A172 (cell line): ENCODE measurements around the gene ATP9B. TPM values are rescaled to one million over a fixed set of nuclear protein-coding genes. Genes with fewer than 3 reads are reported as not detected.
"Not testable (repeated sequence)": the region's sequence is repeated elsewhere in the genome, so short reads cannot be mapped to it uniquely, and the experiment has no call there.

Source experiments
- DNase-seq: peaks from one replicate; pipeline ENCODE4 v3.0.0-alpha.2; 2015; ENCODE audit warnings: low spot score
- total RNA-seq: library from RNA; depleted of rRNA; stranded (reverse); fragments of >200 nt; shearing (Covaris generic); gene quantifications from 2 replicates; pipeline ENCODE4 v1.2.3, GENCODE V29; 2014

Gene ATP9B
- total RNA-seq, 1 experiment from 2014 or later, result 8.0 TPM

DNA sequence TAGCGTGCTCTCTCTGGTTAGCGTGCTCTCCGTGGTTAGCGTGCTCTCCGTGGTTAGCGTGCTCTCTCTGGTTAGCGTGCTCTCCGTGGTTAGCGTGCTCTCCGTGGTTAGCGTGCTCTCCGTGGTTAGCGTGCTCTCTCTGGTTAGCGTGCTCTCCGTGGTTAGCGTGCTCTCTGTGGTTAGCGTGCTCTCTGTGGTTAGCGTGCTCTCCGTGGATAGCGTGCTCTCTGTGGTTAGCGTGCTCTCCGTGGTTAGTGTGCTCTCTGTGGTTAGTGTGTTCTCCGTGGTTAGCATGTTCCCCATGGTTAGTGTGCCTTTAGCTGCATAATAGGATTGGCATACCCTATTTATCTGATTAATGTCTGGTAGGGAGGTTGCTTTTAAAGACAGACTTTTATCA lies 258.7 kb downstream of the ATP9B start:
- DNase-seq, result not testable (repeated sequence)

DNA sequence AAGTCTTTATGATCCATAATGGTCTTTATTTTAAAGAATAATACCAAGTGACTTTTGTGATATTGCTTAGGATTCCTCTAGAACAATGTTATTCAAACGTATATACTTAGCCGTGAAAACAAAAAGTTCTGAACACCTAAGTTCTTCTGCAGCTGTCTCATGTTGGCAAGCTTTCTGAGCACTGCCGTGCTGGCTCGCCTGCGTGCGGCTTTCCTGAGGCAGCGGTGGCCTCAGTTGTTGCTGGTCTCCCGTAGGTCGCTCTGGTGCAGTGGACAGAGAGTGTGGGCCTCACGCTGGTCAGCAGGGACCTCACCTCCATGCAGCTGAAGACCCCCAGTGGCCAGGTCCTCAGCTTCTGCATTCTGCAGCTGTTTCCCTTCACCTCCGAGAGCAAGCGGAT lies 259.7 kb downstream of the ATP9B start:
- DNase-seq, result no peak

DNA sequence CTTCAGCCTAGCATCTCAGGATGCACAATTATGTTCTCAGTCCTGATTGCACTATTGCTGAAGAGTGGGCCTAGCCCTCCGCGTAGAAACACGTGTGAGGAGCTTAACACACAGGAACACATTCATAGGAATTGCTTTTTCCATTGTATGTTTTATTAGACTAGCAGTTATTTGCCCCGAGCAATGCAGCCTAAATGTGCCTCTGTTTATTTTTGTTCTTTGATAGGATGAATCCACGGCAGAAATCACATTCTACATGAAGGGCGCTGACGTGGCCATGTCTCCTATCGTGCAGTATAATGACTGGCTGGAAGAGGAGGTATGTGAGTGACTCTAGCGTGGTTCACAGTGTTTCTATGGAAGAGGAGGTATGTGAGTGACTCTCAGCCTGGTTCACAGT lies 260.6 kb downstream of the ATP9B start:
- DNase-seq, result no peak

DNA sequence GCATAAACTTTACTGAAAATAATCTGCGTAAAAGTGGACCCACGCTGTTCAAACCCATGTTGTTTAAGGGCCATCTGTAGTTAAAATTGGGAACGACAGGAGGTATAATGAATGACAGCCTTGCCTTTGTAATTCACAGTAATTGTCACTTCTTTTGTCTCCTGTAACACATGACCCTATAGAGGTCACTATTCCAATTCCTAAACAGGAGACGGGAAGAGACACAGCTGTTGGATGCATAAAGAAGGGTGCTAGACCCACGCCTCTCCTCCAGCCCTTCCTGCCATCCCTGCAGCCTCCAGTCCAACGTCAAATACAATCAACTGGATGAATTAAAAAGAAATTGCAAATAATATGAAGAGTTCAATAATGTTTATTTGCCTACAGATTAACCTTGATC lies 263.5 kb downstream of the ATP9B start:
- no peak for DNase-seq

DNA sequence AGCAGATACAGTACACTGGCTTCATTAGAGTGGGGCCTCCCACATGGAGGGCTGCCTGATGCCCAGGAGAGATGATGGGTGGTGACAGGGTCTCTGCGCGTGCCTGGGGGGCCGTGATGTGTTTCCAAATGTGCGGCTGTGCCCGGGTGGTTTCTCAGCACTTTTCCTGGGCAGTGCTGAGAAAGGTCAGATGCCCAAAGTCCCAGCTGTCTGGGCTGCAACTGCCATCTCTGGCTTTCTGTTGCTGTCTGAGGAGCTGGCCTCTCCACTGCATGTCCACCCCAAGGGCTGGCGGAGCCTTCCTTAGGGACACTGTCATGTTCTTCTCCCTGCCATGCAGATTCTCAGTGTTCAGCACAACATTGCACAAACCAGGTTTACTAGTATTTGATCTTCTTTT lies 263.9 kb downstream of the ATP9B start:
- no peak for DNase-seq

DNA sequence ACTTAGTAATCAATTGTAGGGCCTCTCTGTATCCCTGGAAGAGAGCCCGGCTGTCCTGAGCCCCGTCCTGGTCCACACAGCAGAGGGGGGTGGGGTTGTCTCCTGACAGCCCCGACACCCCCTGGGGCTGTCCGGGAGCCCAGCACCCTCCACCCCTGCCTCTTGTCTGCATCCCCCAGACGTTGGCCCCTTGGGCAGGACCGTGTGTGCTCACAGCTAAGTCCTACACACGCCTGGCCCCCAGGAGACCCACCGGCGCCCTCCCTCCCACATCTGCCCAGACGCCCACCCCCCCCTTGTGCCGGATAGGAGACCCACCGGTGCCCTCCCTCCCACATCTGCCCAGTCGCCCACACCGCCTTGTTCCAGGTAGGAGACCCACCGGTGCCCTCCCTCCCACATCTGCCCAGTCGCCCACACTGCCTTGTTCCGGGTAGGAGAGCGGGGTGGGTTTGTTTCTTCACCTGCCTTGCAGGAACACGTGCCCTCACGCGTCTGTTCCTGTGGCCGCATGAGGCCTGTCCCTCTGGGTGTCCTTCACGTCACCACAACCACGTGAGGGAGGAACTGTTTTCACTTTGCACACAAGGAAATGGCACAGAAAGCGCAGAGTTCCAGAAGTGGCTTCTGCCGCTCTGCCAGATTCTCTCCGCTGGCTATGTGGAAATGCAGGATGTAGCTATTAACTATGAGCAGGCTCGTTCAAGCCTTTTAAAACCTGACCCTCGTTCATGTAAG lies 265.5 kb downstream of the ATP9B start:
- no peak for DNase-seq

GRCh38 chr18:79335833-79336360 lies 266.7 kb downstream of the ATP9B start:
- DNase-seq, result no peak

- no peak for DNase-seq
Measured at GRCh38 chr18:79336556-79337142, 267.5 kb downstream of the ATP9B start.

GRCh38 chr18:79337184-79337583 lies 268.0 kb downstream of the ATP9B start:
- DNase-seq, result no peak

DNA sequence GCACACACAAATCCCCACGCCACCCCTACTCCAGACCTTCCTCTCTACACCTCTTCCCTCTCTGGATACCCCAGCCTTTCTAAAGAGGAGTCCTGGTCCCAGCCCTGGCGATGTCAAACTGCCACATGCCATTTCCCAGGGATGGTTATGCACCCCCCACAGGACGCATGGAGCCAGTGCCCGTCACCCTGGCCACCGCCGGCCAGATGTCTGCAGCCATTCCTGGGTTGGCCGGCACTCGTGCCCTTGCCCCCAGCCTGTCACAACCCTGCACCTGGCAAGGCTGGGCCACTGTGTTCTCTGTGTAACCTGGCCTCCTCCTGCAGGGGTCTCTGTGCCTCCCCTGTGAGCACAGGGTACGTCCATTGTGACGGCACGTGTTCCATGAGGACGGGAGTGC lies 268.4 kb downstream of the ATP9B start:
- DNase-seq, result no peak

GRCh38 chr18:79339094-79339908 lies 270.1 kb downstream of the ATP9B start:
- no peak for DNase-seq

GRCh38 chr18:79343567-79344207 lies 274.5 kb downstream of the ATP9B start:
- DNase-seq, result no peak

DNA sequence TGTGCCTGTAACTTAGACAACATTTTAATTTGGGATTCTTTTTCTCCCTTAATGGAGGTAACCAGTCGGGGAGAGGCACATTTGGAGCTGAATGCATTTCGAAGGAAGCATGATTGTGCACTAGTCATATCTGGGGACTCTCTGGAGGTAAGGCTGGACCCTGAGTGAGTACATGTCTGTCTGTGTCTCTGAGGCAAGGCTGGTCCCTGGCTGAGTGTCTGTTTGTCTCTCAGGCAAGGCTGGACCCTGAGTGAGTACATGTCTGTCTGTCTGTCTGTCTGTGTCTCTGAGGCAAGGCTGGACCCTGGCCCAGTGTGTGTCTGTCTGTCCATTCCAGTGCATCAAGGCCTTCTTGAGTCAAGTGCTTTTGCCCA lies 275.0 kb downstream of the ATP9B start:
- no peak for DNase-seq

- no peak for DNase-seq
Measured at GRCh38 chr18:79345366-79345765, 276.2 kb downstream of the ATP9B start.

- DNase-seq, result no peak
Measured at GRCh38 chr18:79345981-79346380, 276.8 kb downstream of the ATP9B start.

GRCh38 chr18:79348066-79348465 lies 278.9 kb downstream of the ATP9B start:
- DNase-seq, result no peak

DNA sequence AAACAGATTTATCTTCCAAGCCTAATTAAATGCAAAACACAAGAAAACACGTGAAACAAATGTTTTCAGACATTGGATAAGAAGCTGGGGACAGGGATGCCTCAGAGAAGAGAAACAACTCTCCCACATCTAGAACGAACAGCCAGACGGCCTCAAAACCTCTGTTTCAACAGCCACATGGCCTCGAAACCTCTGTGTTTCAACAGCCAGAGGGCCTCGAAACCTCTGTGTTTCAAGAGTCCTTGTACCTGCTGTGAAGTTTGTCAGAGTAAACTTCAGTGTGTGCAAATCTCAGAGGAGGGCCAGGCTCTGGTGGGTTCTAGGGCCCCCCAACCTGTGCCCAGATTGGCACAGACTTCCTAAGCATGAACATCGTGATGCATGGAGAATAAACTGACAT lies 283.2 kb downstream of the ATP9B start:
- DNase-seq, result no peak

DNA sequence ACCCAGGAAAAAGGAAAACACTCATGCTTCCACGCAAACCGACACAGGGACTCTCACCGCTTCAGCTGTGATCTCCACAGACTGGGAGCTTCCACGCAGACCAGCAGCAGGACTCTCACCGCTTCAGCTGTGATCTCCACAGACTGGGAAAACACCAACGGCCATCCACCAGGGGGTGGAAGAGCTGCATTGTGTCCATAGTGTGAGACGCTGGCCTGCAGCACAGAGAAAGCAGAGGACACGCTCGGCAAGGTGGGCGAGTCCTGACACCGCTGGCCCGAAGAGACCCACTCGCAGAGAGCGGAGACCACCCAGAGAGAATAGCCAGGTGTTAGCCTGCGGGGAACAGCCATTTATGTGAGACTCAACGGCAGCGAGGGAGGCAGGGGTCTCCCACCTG lies 284.1 kb downstream of the ATP9B start:
- no peak for DNase-seq

DNA sequence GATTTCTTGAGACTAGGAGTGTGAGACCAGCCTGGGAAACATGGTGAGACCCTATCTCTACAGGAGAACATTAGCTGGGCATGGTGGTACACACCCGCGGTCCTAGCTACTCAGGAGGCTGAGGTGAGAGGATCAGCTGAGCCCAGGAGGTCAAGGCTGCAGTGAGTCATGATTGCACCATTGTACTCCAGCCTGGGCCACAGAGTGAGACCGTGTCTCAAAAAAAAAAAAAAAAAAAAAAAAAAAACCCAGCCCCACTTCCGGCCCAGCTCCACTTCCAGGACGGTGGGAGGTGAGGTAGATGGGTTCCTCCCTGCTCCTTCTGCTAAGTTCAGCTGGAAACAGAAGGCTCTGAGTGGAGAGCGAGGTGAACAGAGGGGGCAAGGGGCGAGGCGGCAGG lies 285.2 kb downstream of the ATP9B start:
- DNase-seq, result no peak

DNA sequence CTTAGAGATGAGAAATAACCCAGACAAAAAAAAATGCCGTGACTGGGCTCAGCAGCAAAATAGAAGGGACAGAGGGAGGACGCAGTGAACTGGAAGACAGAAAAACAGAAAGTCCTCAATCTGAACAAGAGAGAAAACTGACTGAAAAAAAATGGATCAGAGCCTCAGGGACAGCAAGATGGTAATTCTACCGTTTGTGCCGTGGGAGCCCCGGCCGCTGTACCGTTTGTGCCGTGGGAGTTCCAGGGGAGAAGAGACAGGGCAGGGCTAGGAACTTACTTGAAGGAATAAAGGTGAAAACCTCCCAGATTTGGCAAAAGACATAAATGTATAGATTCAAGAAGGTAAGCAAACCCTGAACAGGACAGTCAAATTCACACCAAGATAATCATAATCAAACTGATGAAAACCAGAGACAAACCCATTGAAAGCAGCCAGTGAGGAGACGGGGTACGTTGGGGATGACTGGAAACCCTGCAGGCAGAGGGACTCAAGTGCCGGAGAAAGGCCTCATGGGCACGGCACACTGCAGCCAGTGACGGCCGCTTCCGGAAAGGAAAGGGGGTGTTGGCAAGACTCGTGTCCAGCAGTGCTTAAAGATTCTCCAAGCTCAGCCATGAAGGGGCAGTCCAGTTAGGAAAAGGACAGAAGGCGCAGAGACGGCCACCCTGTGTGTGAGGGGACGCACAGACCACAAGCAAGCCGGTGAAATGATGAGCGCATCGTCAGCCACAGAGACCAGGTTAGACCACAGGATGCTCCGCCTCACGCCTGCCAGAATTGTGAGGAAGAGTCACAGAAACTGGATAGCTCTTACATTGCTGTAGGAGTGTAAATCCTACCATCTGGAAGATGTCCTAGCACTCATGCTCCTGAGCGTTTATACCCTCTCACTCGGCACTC lies 286.5 kb downstream of the ATP9B start:
- DNase-seq, result no peak

GRCh38 chr18:79356435-79356834 lies 287.2 kb downstream of the ATP9B start:
- DNase-seq, result no peak
